PC-9 (cell line): ENCODE data around the gene SLC16A12. TPM values are rescaled to one million over a fixed set of nuclear protein-coding genes. Genes with fewer than 3 reads are reported as not detected.

Experiments
- BruUV-seq: library from RNA; stranded (reverse); fragments of 400-500 nt; replicated peaks from 2 replicates; lab custom pipeline; 2021; lab: Mats Ljungman, UMichigan
- CTCF ChIA-PET: fragments of 300-600 bp; sonication (Branson Sonifier 250); formaldehyde crosslinking; loops from one replicate; lab custom pipeline; 2022; ENCODE audit warnings: antibody characterized with exemption; lab: Charles Lee
- POLR2A ChIA-PET: fragments of 300-600 bp; sonication (Branson Sonifier 250); formaldehyde crosslinking; loops from one replicate; lab custom pipeline; 2022; ENCODE audit warnings: antibody characterized with exemption; ENCODE audit not compliant: unreplicated experiment; lab: Charles Lee
- DNase-seq, 2 experiments: peaks; one replicate each; pipeline versions ENCODE4 v3.0.0 to v3.0.0-alpha.2; 2015 to 2022; ENCODE audit warnings: mixed read lengths in 1 of 2
- H2AFZ ChIP-seq: fragments of 200-600 bp; sonication (generic); 2 replicates; pipeline ENCODE4 v1.8.1; 2017; ENCODE audit warnings: antibody characterized with exemption
- H3F3A ChIP-seq: fragments of 200-600 bp; sonication (generic); 2 replicates; pipeline ENCODE4 v1.8.1; 2017; ENCODE audit warnings: antibody characterized with exemption, mild to moderate bottlenecking, low read depth; ENCODE audit not compliant: insufficient read depth
- H3K27ac ChIP-seq: fragments of 200-600 bp; sonication (generic); 2 replicates; pipeline ENCODE4 v1.6.1; 2016; ENCODE audit warnings: mixed run types
- H3K27me3 ChIP-seq: fragments of 200-600 bp; sonication (generic); 2 replicates; pipeline ENCODE4 v1.6.1; 2016; ENCODE audit warnings: low read depth, mixed run types; ENCODE audit not compliant: insufficient read depth
- H3K36me3 ChIP-seq: fragments of 200-600 bp; sonication (generic); 2 replicates; pipeline ENCODE4 v1.6.1; 2016; ENCODE audit warnings: low read depth, mixed run types
- H3K4me1 ChIP-seq: fragments of 200-600 bp; sonication (generic); replicated peaks from 2 replicates; pipeline ENCODE4 v1.6.1; 2016; ENCODE audit warnings: mixed run types; ENCODE audit not compliant: insufficient read depth
- H3K4me2 ChIP-seq: fragments of 200-600 bp; sonication (generic); 2 replicates; pipeline ENCODE4 v1.6.1; 2017; ENCODE audit warnings: mixed run types
- H3K4me3 ChIP-seq: fragments of 200-600 bp; sonication (generic); 2 replicates; pipeline ENCODE4 v1.6.1; 2016; ENCODE audit warnings: mixed run types
- H3K79me2 ChIP-seq: fragments of 200-600 bp; sonication (generic); 2 replicates; pipeline ENCODE4 v1.6.1; 2017; ENCODE audit warnings: low read depth, mixed run types
- H3K9me2 ChIP-seq: fragments of 200-600 bp; sonication (generic); 2 replicates; pipeline ENCODE4 v1.8.1; 2017; ENCODE audit warnings: mild to moderate bottlenecking; ENCODE audit not compliant: insufficient read depth
- H3K9me3 ChIP-seq: fragments of 200-600 bp; sonication (generic); 2 replicates; pipeline ENCODE4 v1.8.1; 2016; ENCODE audit warnings: low read depth; ENCODE audit not compliant: insufficient read depth
- H4K20me1 ChIP-seq: fragments of 200-600 bp; sonication (generic); 2 replicates; pipeline ENCODE4 v1.8.1; 2017; ENCODE audit not compliant: insufficient read depth
- CTCF ChIP-seq: fragments of 200-600 bp; sonication (generic); conservative IDR thresholded peaks from 2 replicates; pipeline ENCODE4 v1.6.1; 2017; ENCODE audit warnings: mixed run types, antibody characterized with exemption, mild to moderate bottlenecking, moderate library complexity
- EZH2 ChIP-seq: fragments of 200-600 bp; sonication (generic); IDR thresholded peaks from 2 replicates; pipeline ENCODE4 v1.8.0; 2017; ENCODE audit warnings: antibody characterized with exemption, low read depth
- intact Hi-C: fragments of 100-400 bp; cut with micrococcal nuclease; formaldehyde crosslinking; loops from one replicate; pipeline ENCODE4 v1.10.0; 2022; ENCODE audit not compliant: unreplicated experiment
- total RNA-seq: library from RNA; stranded (reverse); gene quantifications from 2 replicates; pipeline ENCODE4 v1.2.3, GENCODE V29; 2021

The SLC16A12 gene
- total RNA-seq, 1 experiment from 2014 or later = 0.74 TPM

GRCh38 chr10:89482256-89482655, 53.1 kb downstream of the SLC16A12 start:
- DNase-seq = no peak
- Histone ChIP-seq H3K4me1 (peaks cover 15% of the 10 kb centered on the region), H3K27me3 (no peaks in the 10 kb centered on the region), H3K27ac (peak overlapping the region; percentile 76), H3K4me2 (peak overlapping the region; percentile 36), H3F3A (no peaks in the 10 kb centered on the region), H4K20me1 (no peaks in the 10 kb centered on the region), H3K36me3 (no peaks in the 10 kb centered on the region), H3K4me3 (no peak overlapping the region), H2AFZ (no peak overlapping the region), H3K79me2 (no peaks in the 10 kb centered on the region), H3K9me2 (no peaks in the 10 kb centered on the region), H3K9me3 (no peaks in the 10 kb centered on the region; the same call in 1 of the 2 replicates)
- POLR2A ChIA-PET = interaction anchor here (0.6 kb wide), 2 partner anchors 16 to 68 kb away, joined by 4 to 15 read pairs; partner anchors contain the start of gene IFIT5
- intact Hi-C loops = no loop called here
- CTCF ChIA-PET = no interaction called here
- no TSS peak for BruUV-seq
- TF ChIP-seq EZH2 (no peak), CTCF (no peak)

- ChIA-PET CTCF (no interaction called here), POLR2A (interaction anchor here (0.6 kb wide), 1 partner anchor 15 kb away, joined by 4 read pairs; no protein-coding TSS in a partner anchor)
- BruUV-seq = no TSS peak
- TF ChIP-seq EZH2 (no peak), CTCF (no peak)
- H4K20me1 ChIP-seq = no peaks in the 10 kb centered on the region
- no peaks in the 10 kb centered on the region for H3K36me3 ChIP-seq
- H3K27me3 ChIP-seq = no peaks in the 10 kb centered on the region
- no peaks in the 10 kb centered on the region for H3K9me2 ChIP-seq
- H3K4me1 ChIP-seq = peaks cover 15% of the 10 kb centered on the region
- no peak overlapping the region for H2AFZ ChIP-seq
- no peaks in the 10 kb centered on the region for H3F3A ChIP-seq
- peak in 1 of 2 experiments; percentile 59 for DNase-seq
- intact Hi-C loops = no loop called here
- no peaks in the 10 kb centered on the region for H3K79me2 ChIP-seq
- H3K4me2 ChIP-seq = peak overlapping the region; percentile 36
- no peaks in the 10 kb centered on the region; the same call in 1 of the 2 replicates for H3K9me3 ChIP-seq
- H3K27ac ChIP-seq = peak overlapping the region; percentile 76
- H3K4me3 ChIP-seq = no peak overlapping the region
Observed at GRCh38 chr10:89481662-89482061, 53.7 kb downstream of the SLC16A12 start.

GRCh38 chr10:89479771-89480446, 55.5 kb downstream of the SLC16A12 start:
- no peak overlapping the region for H3K4me2 ChIP-seq
- no peaks in the 10 kb centered on the region for H3K79me2 ChIP-seq
- no peaks in the 10 kb centered on the region; the same call in 1 of the 2 replicates for H3K9me3 ChIP-seq
- ChIA-PET POLR2A (interaction anchor here (0.7 kb wide), 1 partner anchor 1144 kb away, joined by 8 read pairs; no protein-coding TSS in a partner anchor), CTCF (interaction anchor here (1.2 kb wide), 1 partner anchor 13 kb away, joined by 3 read pairs; no protein-coding TSS in a partner anchor)
- H4K20me1 ChIP-seq = no peaks in the 10 kb centered on the region
- H3F3A ChIP-seq = no peaks in the 10 kb centered on the region
- BruUV-seq = no TSS peak
- H3K36me3 ChIP-seq = no peaks in the 10 kb centered on the region
- DNase-seq = no peak
- no peak overlapping the region for H3K27ac ChIP-seq
- intact Hi-C loops = loop anchor here (5.0 kb wide), 1 partner anchor 37 kb away; no protein-coding TSS in a partner anchor
- TF ChIP-seq EZH2 = no peak
- no peak for TF ChIP-seq CTCF
- no peak overlapping the region for H2AFZ ChIP-seq
- H3K4me1 ChIP-seq = peaks cover 15% of the 10 kb centered on the region
- no peaks in the 10 kb centered on the region for H3K9me2 ChIP-seq
- no peak overlapping the region for H3K4me3 ChIP-seq
- no peaks in the 10 kb centered on the region for H3K27me3 ChIP-seq
